Stimulated activated naive CD8-positive, alpha-beta T cell treated with anti-CD3 and anti-CD28 coated beads, Interleukin-15, amount 100 ng/mL, for 72 hours (primary cell): ENCODE measurements around the gene ADGRD1.

Experiments
- ATAC-seq: fragments of 150-1000 bp; cut with Tn5 transposase; 2 replicates; pipeline ENCODE4 v1.10.0; 2021; ENCODE audit warnings: mild to moderate bottlenecking, moderate library complexity
- DNase-seq, 2 donors: peaks; one replicate each; pipeline ENCODE4 v3.0.0; 2021 to 2022
- H3K27ac Mint-ChIP-seq, 2 donors: one replicate each; pipeline ENCODE4 v1.8.0; 2022; ENCODE audit warnings: mild to moderate bottlenecking in 2 of 2, mixed read lengths in 2 of 2, moderate library complexity in 2 of 2
- H3K27me3 Mint-ChIP-seq: one replicate; pipeline ENCODE4 v1.8.0; 2022; ENCODE audit warnings: mixed read lengths
- H3K4me1 Mint-ChIP-seq: one replicate; pipeline ENCODE4 v1.8.0; 2022; ENCODE audit warnings: mild to moderate bottlenecking, mixed read lengths
- H3K4me3 Mint-ChIP-seq, 2 donors: one replicate each; pipeline ENCODE4 v1.8.0; 2022; ENCODE audit warnings: mild to moderate bottlenecking in 2 of 2, mixed read lengths in 2 of 2, moderate library complexity in 1 of 2
- H3K9me3 Mint-ChIP-seq, 2 donors: one replicate each; pipeline ENCODE4 v1.8.0; 2022; ENCODE audit warnings: mixed read lengths in 2 of 2

Gene ADGRD1

GRCh38 chr12:131146173-131146675 is 192.5 kb downstream of the ADGRD1 start:
- ATAC-seq (no peak), DNase-seq (no peak)
- H3K4me1 Mint-ChIP-seq, result peaks cover 7% of the 10 kb centered on the region
- peaks cover 9% of the 10 kb centered on the region for H3K27me3 Mint-ChIP-seq
- no peak overlapping the region for H3K4me3 Mint-ChIP-seq
- H3K27ac Mint-ChIP-seq, result no peak overlapping the region
- no peaks in the 10 kb centered on the region for H3K9me3 Mint-ChIP-seq

DNA sequence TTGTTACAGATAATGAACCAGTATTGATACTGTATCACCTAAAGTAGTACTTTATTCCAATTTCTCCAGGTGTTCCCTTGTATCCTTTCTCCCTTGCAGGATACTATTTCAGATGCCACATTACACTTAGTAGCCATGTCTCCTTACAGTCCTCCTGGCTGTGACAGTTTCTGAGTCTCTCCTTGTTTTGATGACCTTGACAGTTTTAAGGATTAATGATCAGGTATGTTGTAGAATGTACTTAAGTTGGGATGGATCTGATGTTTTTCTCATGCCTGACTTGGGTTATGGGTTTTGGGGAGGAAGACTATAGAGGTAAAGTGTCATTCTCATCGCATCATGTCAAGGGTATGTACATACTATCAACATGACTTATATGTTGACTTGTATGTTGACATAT is 193.6 kb downstream of the ADGRD1 start:
- peaks cover 20% of the 10 kb centered on the region for H3K27me3 Mint-ChIP-seq
- no peaks in the 10 kb centered on the region for H3K9me3 Mint-ChIP-seq
- H3K4me3 Mint-ChIP-seq, result no peak overlapping the region
- H3K4me1 Mint-ChIP-seq, result peaks cover 7% of the 10 kb centered on the region
- H3K27ac Mint-ChIP-seq, result no peak overlapping the region
- DNase-seq, result no peak
- ATAC-seq, result no peak

DNA sequence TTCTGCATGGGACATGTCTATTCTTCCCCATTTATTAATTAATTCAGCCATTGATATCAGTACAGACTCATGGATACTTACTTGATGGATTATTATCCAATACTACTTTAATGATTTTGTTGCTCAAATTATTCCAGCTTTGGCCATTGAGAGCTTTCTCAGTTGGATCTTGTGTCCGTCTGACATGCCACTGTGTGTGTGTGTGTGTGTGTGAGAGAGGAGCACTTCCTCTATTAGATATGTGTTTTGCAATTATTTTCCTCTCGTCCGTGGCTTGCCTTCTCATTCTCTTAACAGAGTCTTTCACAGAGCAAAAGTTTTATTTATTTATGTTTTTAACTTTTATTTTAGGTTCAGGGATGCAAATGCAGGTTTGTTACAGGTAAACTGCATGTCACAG is 194.2 kb downstream of the ADGRD1 start:
- H3K27me3 Mint-ChIP-seq, result peaks cover 26% of the 10 kb centered on the region
- H3K9me3 Mint-ChIP-seq, result no peaks in the 10 kb centered on the region
- no peak overlapping the region for H3K4me3 Mint-ChIP-seq
- DNase-seq (no peak), ATAC-seq (no peak)
- peaks cover 7% of the 10 kb centered on the region for H3K4me1 Mint-ChIP-seq
- no peak overlapping the region for H3K27ac Mint-ChIP-seq

DNA sequence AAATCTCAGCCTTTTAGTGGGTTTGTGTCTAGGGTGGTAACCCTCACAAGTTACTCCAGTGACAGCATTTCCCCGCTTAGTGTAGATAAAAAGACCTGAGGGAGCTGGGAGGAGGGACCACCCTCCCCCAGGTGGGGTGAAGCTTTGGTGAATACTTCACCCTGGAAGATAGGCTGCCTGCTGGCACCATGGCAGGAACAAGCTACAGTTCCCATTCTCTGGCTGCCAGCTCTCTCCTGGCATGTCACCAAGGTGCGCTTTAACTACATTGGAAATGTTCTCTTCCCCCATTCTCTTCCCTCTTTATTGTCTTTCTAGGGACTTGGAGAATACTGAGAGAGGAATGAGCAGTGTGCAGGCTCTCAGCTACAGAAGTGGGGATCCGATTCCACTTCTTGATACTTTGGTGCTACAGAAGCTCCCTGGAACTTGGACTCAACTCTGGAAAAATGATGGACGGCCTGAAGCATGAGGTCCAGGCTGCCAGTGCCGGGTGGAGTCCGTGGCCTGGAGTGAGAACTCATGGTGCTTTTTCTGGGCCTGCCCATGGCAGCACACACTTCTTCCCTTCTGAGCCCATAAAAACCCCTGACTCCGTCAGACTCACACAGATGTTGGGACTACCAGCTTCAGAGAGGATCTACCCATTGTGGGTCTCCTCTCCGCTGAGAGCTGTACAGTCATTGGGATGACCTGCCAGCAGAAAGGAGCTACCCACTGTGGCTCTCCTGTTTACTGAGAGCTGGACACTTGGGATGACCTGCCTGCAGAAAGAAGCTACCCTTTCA is 198.0 kb downstream of the ADGRD1 start:
- no peaks in the 10 kb centered on the region for H3K4me1 Mint-ChIP-seq
- H3K4me3 Mint-ChIP-seq, result no peak overlapping the region
- no peak overlapping the region for H3K27ac Mint-ChIP-seq
- no peak for ATAC-seq
- no peaks in the 10 kb centered on the region for H3K9me3 Mint-ChIP-seq
- no peak for DNase-seq
- H3K27me3 Mint-ChIP-seq, result peaks cover 39% of the 10 kb centered on the region

DNA sequence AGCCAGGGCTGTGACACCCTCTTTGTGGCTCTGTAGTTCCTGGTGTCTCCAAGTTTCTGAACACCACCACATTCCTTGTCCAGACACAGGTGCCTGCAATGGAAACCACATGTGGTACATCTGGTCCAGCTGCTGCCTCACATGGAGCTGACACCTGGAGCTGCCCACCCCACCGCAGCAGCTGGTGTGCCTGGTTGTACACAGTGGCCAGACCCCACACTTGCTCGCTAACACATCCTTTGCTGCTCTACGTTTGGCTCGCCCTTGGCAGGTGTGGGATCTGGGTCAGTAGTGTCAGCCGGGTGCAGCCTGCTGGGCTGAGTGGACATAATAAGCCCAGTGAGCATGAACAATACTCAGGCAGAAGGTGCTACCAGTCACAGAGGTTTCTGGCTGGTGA is 198.9 kb downstream of the ADGRD1 start:
- Mint-ChIP-seq H3K27me3 (peaks cover 39% of the 10 kb centered on the region), H3K4me1 (no peaks in the 10 kb centered on the region), H3K9me3 (no peaks in the 10 kb centered on the region), H3K4me3 (no peak overlapping the region), H3K27ac (no peak overlapping the region)
- no peak for ATAC-seq
- DNase-seq, result no peak

DNA sequence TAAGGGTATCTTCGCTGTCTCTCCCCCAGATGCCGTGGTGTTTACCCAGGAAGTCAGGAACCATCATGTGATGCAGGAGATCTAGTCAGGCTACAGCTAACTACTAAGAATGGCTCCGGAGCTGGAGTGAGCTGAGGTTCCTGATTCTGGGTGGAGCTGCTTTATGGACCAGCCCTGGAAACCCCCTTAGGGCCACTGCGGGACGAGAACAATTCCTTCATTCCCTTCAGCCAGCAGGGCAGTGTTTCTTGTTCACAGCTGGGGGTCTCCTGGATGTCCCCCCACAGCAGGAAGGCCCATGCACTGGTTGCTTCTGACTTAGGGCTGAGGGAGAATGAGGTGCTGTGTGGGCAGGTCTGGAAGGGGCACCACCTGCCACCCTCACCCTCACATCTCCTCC is 199.3 kb downstream of the ADGRD1 start:
- Mint-ChIP-seq H3K9me3 (no peaks in the 10 kb centered on the region), H3K27me3 (peaks cover 43% of the 10 kb centered on the region)
- no peak for DNase-seq

DNA sequence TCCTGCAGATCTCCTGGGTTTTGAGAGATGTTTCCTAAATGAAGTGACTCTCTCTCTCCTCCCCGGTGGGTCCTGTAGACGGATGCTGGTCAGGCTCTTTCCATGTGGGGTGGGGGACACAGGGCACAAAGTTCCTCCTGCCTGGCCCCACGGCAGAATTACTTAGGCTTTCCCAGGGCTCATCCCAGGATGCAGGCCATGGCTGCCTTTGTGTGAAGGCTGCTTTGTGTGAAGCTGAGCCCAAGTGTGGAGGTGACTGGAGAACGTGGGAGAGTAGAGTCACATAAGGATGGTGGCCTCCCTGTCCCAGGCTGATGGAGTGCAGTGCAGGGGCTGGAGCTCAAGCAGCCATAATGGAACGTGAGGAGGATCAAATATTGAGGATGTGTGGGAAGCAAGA is 200.2 kb downstream of the ADGRD1 start:
- no peaks in the 10 kb centered on the region for H3K4me1 Mint-ChIP-seq
- no peak for ATAC-seq
- no peak overlapping the region for H3K27ac Mint-ChIP-seq
- no peak overlapping the region for H3K4me3 Mint-ChIP-seq
- H3K27me3 Mint-ChIP-seq, result peaks cover 45% of the 10 kb centered on the region
- no peak for DNase-seq
- no peaks in the 10 kb centered on the region for H3K9me3 Mint-ChIP-seq

More for the DNA sequence above, 199.3 kb downstream of the ADGRD1 start:
- Mint-ChIP-seq H3K4me3 (no peak overlapping the region), H3K4me1 (no peaks in the 10 kb centered on the region), H3K27ac (peak overlapping the region in 1 of 2 donors; percentile 83)
- ATAC-seq, result no peak

GRCh38 chr12:131155131-131155530 is 201.4 kb downstream of the ADGRD1 start:
- Mint-ChIP-seq H3K27me3 (peaks cover 45% of the 10 kb centered on the region), H3K27ac (no peak overlapping the region), H3K4me3 (no peak overlapping the region), H3K9me3 (no peaks in the 10 kb centered on the region), H3K4me1 (no peaks in the 10 kb centered on the region)
- no peak for ATAC-seq
- no peak for DNase-seq

- DNase-seq, result no peak
- peaks cover 21% of the 10 kb centered on the region for H3K27me3 Mint-ChIP-seq
- H3K4me1 Mint-ChIP-seq, result no peaks in the 10 kb centered on the region
Measured at GRCh38 chr12:131157743-131158142, 204.0 kb downstream of the ADGRD1 start.

GRCh38 chr12:131159660-131160059 is 206.0 kb downstream of the ADGRD1 start:
- Mint-ChIP-seq H3K9me3 (no peaks in the 10 kb centered on the region), H3K27ac (no peak overlapping the region), H3K27me3 (peaks cover 7% of the 10 kb centered on the region), H3K4me1 (no peaks in the 10 kb centered on the region), H3K4me3 (no peak overlapping the region)
- DNase-seq (no peak), ATAC-seq (no peak)

More at GRCh38 chr12:131157743-131158142, 204.0 kb downstream of the ADGRD1 start:
- no peak for ATAC-seq
- Mint-ChIP-seq H3K27ac (peak overlapping the region in 1 of 2 donors; percentile 44), H3K4me3 (no peak overlapping the region), H3K9me3 (no peaks in the 10 kb centered on the region)

DNA sequence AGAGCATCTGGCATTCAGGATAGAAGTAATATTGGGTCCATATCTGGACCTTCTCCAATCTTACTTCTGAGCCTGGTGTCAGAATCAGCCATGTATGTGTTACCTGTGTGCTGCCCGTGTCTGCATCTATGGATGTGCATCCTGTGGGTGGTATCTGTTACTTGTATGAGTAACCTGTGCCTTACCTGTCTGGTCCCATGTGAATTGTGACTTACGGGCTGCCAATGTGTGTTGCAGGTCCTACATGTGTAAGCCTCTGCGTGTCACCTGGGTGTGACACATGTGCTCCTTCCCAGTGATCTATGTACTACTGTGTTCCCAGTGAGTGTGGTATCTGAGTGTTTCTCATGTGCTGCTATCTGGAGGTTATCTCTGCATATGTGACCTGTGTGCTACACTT is 208.4 kb downstream of the ADGRD1 start:
- Mint-ChIP-seq H3K4me1 (no peaks in the 10 kb centered on the region), H3K27me3 (peaks cover 23% of the 10 kb centered on the region), H3K27ac (no peak overlapping the region), H3K9me3 (no peaks in the 10 kb centered on the region), H3K4me3 (no peak overlapping the region)
- ATAC-seq, result no peak
- DNase-seq, result no peak

DNA sequence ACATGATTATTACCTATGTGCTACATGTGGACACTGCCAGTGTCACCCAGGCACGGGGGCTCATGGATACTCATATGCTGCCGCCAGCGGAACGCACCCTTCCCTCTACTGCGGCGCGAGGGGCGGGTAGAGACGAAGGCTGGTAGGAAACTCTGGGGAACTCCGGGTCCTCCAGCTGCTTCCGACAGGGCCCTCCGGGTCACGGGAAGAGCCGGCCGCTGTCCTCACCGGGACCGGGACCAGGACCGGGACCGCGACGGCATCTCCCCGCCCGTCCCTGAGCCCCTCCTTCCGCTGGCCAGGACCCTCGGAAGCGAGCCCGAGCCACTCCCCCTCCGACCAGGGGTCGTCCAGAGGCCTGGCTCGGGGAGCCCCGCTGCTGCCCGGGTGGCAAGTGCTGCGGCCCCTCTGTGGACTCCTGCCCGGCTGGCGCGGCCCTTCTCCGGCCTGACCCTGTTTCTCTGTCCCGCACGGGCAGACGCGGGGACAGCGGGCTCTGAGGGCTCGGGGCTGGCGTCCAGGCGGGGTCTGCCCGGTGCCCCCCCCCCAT is 209.6 kb downstream of the ADGRD1 start:
- H3K9me3 Mint-ChIP-seq, result no peaks in the 10 kb centered on the region
- peaks cover 27% of the 10 kb centered on the region for H3K27me3 Mint-ChIP-seq
- DNase-seq (no peak), ATAC-seq (peak; percentile 36)
- no peaks in the 10 kb centered on the region for H3K4me1 Mint-ChIP-seq
- H3K27ac Mint-ChIP-seq, result no peak overlapping the region
- no peak overlapping the region for H3K4me3 Mint-ChIP-seq

DNA sequence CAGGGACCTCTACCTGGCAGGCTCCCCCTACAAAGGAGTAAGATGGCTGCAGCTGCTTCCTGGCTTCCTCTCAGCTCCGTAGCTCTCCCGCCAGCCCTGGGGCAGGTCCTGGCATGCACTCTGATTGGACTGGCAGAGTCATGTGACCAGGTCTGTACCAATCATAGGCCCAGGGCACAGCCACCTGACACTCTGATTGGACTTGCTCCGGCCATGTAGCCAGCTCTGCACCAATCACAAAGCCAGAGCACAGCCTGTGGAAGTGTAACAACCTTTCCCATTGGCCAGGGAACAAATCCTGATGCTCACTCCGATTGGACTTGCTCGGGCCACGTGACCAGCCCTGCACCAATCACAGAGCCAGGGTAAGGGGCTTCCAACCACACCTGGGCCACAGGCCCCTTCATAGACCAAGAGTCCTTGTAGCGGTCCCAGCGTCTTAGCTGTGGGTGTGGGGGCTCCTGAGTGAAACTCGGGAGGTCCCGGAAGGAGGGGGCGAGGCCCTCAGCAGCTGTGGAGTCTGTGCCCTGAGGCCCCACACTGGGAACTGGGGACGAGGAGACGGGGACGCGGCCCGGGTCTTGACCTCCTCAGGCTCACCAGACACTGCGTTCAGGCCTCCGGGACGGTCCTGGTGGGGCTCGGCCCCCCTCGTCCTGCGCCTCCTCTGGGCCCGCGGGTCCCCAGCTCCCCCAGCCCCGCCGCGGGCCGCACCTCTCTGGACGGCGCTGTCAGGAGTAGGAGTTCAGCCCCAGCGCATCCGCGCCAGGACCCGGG is 210.6 kb downstream of the ADGRD1 start:
- DNase-seq (no peak), ATAC-seq (peak; percentile 60)
- H3K27me3 Mint-ChIP-seq, result peaks cover 32% of the 10 kb centered on the region
- no peaks in the 10 kb centered on the region for H3K4me1 Mint-ChIP-seq
- H3K4me3 Mint-ChIP-seq, result no peak overlapping the region
- no peak overlapping the region for H3K27ac Mint-ChIP-seq
- no peaks in the 10 kb centered on the region for H3K9me3 Mint-ChIP-seq

DNA sequence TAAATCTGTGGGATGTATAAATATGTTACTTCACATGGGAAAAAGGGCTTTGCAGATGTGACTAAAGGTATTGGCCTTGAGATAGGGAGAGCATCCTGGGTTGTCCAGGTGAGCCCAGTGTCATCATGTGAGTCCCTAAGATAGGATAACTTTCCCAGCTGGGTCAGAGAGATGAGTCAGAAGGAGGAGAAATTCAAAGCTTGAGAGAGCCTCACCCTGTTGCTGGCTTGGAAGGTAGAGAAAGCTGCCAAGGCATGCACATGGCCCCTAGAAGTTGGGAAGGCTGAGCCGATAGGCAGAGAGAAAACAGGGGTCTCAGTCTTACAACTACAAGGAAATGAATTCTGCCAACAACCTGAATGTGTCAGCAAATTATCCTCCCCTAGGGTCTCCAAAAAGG is 213.0 kb downstream of the ADGRD1 start:
- Mint-ChIP-seq H3K27me3 (peaks cover 37% of the 10 kb centered on the region), H3K9me3 (no peaks in the 10 kb centered on the region), H3K4me1 (no peaks in the 10 kb centered on the region), H3K4me3 (no peak overlapping the region), H3K27ac (no peak overlapping the region)
- DNase-seq (no peak), ATAC-seq (no peak)

- no peak overlapping the region for H3K4me3 Mint-ChIP-seq
- no peak for DNase-seq
- ATAC-seq, result no peak
- peaks cover 37% of the 10 kb centered on the region for H3K27me3 Mint-ChIP-seq
- H3K4me1 Mint-ChIP-seq, result no peaks in the 10 kb centered on the region
- H3K9me3 Mint-ChIP-seq, result no peaks in the 10 kb centered on the region
- H3K27ac Mint-ChIP-seq, result no peak overlapping the region
Measured at GRCh38 chr12:131167334-131167733, 213.6 kb downstream of the ADGRD1 start.

GRCh38 chr12:131171029-131171428 is 217.3 kb downstream of the ADGRD1 start:
- Mint-ChIP-seq H3K4me3 (no peak overlapping the region), H3K27me3 (peaks cover 31% of the 10 kb centered on the region), H3K9me3 (peaks cover 10 to 16% of the 10 kb centered on the region in 2 donors), H3K27ac (no peak overlapping the region), H3K4me1 (no peaks in the 10 kb centered on the region)
- no peak for DNase-seq
- ATAC-seq, result no peak
